Measurements from ENCODE around the gene QDPR. TPM values are rescaled to one million over a fixed set of nuclear protein-coding genes. Genes with fewer than 3 reads are reported as not detected.

QDPR gene
- total and polyA plus RNA-seq, 10 of the 15 experiments (the other 5 are each of a cell fraction or from before 2014, with no cell fraction given) = 3.0 to 27.7 (median 11.8) TPM

GRCh38 chr4:17510582-17510981 is 1.3 kb downstream of the QDPR start (continued):
- TF ChIP-seq CUX1 (IDR thresholded peaks at IDR 0.05; ENCODE audit: insufficient replicate concordance, low read depth, low read length) = no peak

GRCh38 chr4:17504081-17504480 is 7.8 kb downstream of the QDPR start:
- H3K4me2 ChIP-seq (ENCODE audit: control insufficient read depth, insufficient read depth) = no peak overlapping the region
- in situ Hi-C loops (cut with MboI) = no loop called here
- H3K4me3 ChIP-seq = no peak overlapping the region
- RAD21 ChIA-PET (ENCODE audit: unreplicated experiment) = no interaction called here
- no peak for TF ChIP-seq ATF2 (IDR thresholded peaks at IDR 0.05; ENCODE audit: low read length)
- no peak for TF ChIP-seq NR2C1 (IDR thresholded peaks at IDR 0.05)
- no peak for TF ChIP-seq PAX8 (IDR thresholded peaks at IDR 0.05)
- TF ChIP-seq NR2C2 (IDR thresholded peaks at IDR 0.05; ENCODE audit: borderline replicate concordance, control insufficient read depth, insufficient read length, low read depth) = no peak
- no peak for TF ChIP-seq MLLT1 (IDR thresholded peaks at IDR 0.05)
- TF ChIP-seq IRF4 (IDR thresholded peaks at IDR 0.05; ENCODE audit: low read depth, low read length) = no peak
- no peak for TF ChIP-seq TCF12 (IDR thresholded peaks at IDR 0.05; ENCODE audit: low read depth, low read length)
- no peak for TF ChIP-seq NFYA (IDR thresholded peaks at IDR 0.05; ENCODE audit: borderline replicate concordance, low read depth, low read length)
- no peak for TF ChIP-seq SREBF2 (IDR thresholded peaks at IDR 0.05; ENCODE audit: low read length)
- no peak for TF ChIP-seq FOS (IDR thresholded peaks at IDR 0.05; ENCODE audit: borderline replicate concordance, extremely low read depth, insufficient read length)
- no peaks in the 10 kb centered on the region for H3K27me3 ChIP-seq (replicated peaks in 1 of 2; ENCODE audit: control insufficient read depth in 2 of 2, insufficient read depth in 2 of 2, low read length in 1 of 2)
- H2AFZ ChIP-seq (ENCODE audit: control insufficient read depth, low read depth, low read length) = no peak overlapping the region
- ATAC-seq = no peak
- SMC1A ChIA-PET (ENCODE audit: uncharacterized antibody, unreplicated experiment) = no interaction called here
- no peak for DNase-seq (ENCODE audit: low read depth, low spot score)
- peaks cover 0 to 5% of the 10 kb centered on the region in 2 experiments; a peak in 1 of 4 replicates for H3K36me3 ChIP-seq (ENCODE audit: control insufficient read depth in 2 of 2, insufficient read depth in 2 of 2, low read length in 1 of 2)
- H3K79me2 ChIP-seq (ENCODE audit: control insufficient read depth, insufficient read depth, low read length) = no peaks in the 10 kb centered on the region
- H4K20me1 ChIP-seq (ENCODE audit: control insufficient read depth, insufficient read depth) = no peaks in the 10 kb centered on the region
- intact Hi-C loops (cut with micrococcal nuclease; ENCODE audit: unreplicated experiment) = no loop called here
- H3K9ac ChIP-seq (ENCODE audit: control insufficient read depth, insufficient read depth, low read length) = no peak overlapping the region
- POLR2A ChIA-PET = interaction anchor here (0.6 kb wide), 1 partner anchor 145 kb away, joined by 4 read pairs; no protein-coding TSS in a partner anchor
- no peaks in the 10 kb centered on the region for H3K9me3 ChIP-seq (replicated peaks; ENCODE audit: control insufficient read depth, insufficient read depth, low read length)
- no peak overlapping the region for H3K27ac ChIP-seq (ENCODE audit: control insufficient read depth, insufficient read depth)
- BruUV-seq (replicated peaks) = no TSS peak
- no peaks in the 10 kb centered on the region for H3K4me1 ChIP-seq (ENCODE audit: control insufficient read depth, insufficient read depth, low read length)
- CTCF ChIA-PET = interaction anchor here (0.8 kb wide), 1 partner anchor 32 kb away, joined by 3 read pairs; no protein-coding TSS in a partner anchor
- no peak for FAIRE-seq
- 74% methylated on average over 7 of the region's 7 CpGs for WGBS (ENCODE audit: insufficient coverage, insufficient replicate concordance, low lambda C conversion rate, missing lambda C conversion rate)
